NT2/D1 (cell line): ENCODE results near the gene BLCAP.

Source experiments
- DNase-seq: peaks from one replicate; pipeline ENCODE4 v3.0.0-alpha.2; 2011; ENCODE audit warnings: low read depth, low spot score
- H3K27me3 ChIP-seq: 2 replicates; pipeline ENCODE4 v1.6.0; 2011; ENCODE audit warnings: mild to moderate bottlenecking; ENCODE audit not compliant: insufficient read length, insufficient read depth
- H3K36me3 ChIP-seq: 2 replicates; pipeline ENCODE4 v1.6.1; 2011; ENCODE audit warnings: mild to moderate bottlenecking, low read length, mixed read lengths; ENCODE audit not compliant: insufficient read depth, insufficient read length
- H3K4me1 ChIP-seq: 2 replicates; pipeline ENCODE4 v1.5.1; 2011; ENCODE audit not compliant: insufficient read depth, insufficient read length
- H3K4me3 ChIP-seq: 2 replicates; pipeline ENCODE4 v1.5.1; 2011; ENCODE audit warnings: low read depth; ENCODE audit not compliant: insufficient read length
- H3K9ac ChIP-seq: 2 replicates; pipeline ENCODE4 v1.6.0; 2011; ENCODE audit warnings: low read depth; ENCODE audit not compliant: insufficient read length
- H3K9me3 ChIP-seq: 2 replicates; pipeline ENCODE4 v1.5.1; 2011; ENCODE audit warnings: mild to moderate bottlenecking, low read length; ENCODE audit not compliant: insufficient read depth
- SUZ12 ChIP-seq: IDR thresholded peaks from 2 replicates; pipeline ENCODE4 v1.6.1; 2011; ENCODE audit not compliant: insufficient read length, insufficient read depth; ENCODE audit errors: extremely low read depth
- YY1 ChIP-seq: IDR thresholded peaks from 2 replicates; pipeline ENCODE4 v1.6.1; 2011; ENCODE audit not compliant: insufficient read length, insufficient read depth
- ZNF274 ChIP-seq: IDR thresholded peaks from 2 replicates; pipeline ENCODE4 v1.6.1; 2011; ENCODE audit warnings: mild to moderate bottlenecking, low read depth, low read length

The BLCAP gene

DNA sequence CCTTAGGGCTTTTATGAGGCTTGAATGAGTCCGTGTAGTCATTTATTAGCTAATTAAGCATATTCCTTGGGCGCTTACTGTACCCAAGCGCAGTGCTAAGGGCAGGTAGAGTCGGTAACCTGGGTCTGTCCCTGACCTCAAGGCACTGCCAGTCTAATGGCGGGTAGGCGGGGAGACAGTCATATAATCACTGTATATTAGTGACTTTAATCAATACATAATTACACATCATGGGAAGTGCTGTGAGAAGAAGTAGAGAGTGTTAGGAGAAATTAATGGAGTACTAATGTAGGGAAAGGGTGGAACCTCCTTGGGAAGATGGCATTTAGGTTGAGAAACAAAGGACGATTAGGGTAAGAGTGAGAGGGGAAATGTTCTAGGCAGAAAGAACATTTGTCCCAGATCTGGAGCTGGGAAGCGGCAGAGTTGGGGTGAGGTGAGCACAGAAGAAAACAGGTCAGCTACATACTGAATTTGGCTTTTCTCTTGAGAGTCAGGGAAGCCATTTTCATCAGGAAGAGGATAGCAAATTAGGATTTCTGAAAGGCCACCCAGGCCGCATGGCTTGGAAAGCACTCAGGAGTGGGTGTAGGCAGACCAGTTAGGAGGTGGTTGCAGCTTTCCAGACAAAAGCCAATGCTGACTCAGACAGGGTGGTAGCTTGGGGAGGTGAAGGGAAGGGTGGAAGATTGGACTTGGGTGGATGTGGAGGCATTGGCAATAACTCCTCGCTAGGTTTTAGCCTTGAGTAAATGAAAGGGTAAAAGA, 954 bp upstream of the BLCAP start:
- H3K36me3 ChIP-seq, result peaks cover 23% of the 10 kb centered on the region
- peaks cover 17% of the 10 kb centered on the region for H3K4me1 ChIP-seq
- H3K9me3 ChIP-seq, result no peaks in the 10 kb centered on the region
- peak overlapping the region; percentile 95 for H3K4me3 ChIP-seq
- peak overlapping the region; percentile 97 for H3K9ac ChIP-seq
- DNase-seq, result no peak
- no peaks in the 10 kb centered on the region for H3K27me3 ChIP-seq
- TF ChIP-seq YY1 (no peak), ZNF274 (no peak), SUZ12 (no peak)

DNA sequence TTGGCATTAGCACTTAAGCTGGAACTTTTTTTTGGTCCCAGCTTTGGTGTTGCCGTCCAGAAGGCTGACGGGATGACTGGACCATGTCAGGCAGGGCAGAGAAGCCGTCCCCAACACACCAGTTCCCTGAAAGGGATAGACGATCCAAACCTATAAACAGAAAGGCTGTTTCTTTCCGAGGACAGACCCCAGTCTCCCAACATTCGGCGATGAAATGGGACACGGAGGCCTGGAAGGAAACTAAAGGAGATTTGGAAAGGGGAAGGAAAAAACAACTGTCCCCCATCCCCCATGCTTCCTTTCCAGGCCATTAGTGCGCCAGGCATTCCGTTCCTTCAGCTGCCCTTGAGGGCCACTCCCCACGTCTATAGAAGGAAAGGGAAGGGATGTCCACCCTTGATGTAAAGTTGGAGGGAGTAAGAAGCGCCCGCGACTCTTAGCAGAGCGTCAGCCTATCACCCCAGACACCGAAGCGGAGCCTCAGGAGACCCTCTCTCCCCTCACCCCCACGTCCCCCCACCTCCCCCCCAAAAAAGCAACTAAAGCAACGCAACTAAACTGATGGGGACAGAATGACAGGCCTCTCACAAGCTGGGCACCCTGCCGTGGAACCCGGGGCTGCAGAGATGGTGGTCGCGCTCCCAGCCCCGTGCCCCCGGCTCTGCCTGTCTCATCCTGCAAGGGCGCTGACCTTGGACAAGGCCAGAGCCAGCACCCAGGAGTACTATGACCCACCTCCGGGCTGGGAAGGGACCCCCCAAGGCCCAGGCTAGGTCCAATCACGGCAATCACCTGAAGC, 638 bp downstream of the BLCAP start:
- no peak for DNase-seq
- H3K4me1 ChIP-seq, result peaks cover 20% of the 10 kb centered on the region
- peak overlapping the region; percentile 95 for H3K4me3 ChIP-seq
- peak overlapping the region; percentile 97 for H3K9ac ChIP-seq
- TF ChIP-seq SUZ12, result no peak
- no peaks in the 10 kb centered on the region for H3K27me3 ChIP-seq
- H3K36me3 ChIP-seq, result peaks cover 34% of the 10 kb centered on the region
- peaks cover 10% of the 10 kb centered on the region for H3K9me3 ChIP-seq

DNA sequence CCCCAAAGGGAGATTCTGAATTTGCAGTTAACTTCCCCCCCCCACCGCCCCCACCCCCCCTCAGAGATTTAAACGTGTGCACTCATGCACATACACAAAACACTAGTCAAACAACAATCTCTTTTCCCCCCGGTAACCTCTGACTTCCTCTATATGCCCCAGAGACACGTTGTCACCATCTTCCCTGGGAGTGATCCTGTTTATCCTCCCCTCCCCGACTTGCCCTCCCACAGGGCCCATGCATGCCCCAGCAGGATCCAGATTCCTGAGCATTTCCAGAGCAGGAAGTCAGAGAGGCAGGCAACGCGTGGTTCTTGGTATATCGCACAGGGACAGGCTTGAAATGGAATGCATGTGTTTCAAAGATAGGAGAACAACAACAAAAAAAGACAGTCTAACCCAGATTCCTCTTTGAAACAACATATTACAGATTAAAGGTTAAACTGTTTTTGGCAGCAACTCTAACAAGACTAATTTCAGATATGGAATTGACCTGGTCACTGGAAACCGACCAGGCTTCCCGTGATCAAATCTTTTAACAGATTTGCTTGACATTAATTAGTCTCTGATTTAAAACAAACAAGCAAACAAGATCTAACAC, 1.3 kb downstream of the BLCAP start:
- DNase-seq, result peak; percentile 81
- Histone ChIP-seq H3K27me3 (no peaks in the 10 kb centered on the region), H3K4me1 (peaks cover 20% of the 10 kb centered on the region), H3K36me3 (peaks cover 38% of the 10 kb centered on the region), H3K9ac (peak overlapping the region; percentile 97), H3K4me3 (peak overlapping the region; percentile 95), H3K9me3 (peaks cover 17% of the 10 kb centered on the region)
- TF ChIP-seq YY1 (no peak), SUZ12 (no peak), ZNF274 (no peak)

DNA sequence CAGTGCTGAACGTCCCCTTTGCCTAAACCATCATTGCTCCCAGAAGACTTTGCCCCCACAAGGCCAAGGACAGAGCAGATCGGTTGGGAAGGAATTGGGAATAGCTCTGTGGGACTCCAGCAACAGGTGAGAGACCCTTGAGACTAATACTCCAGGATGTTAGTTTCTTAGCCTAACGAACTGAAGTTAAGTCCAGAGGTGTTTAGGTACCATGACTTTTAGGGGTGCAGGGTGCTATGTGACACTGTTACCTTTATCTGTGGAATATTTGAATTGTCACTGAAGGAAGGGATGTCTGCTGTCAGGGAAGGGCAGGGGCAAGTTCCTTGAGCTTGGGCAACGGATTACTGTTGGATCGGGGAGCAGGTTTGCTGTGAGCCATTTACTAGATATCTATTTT, 1.9 kb downstream of the BLCAP start:
- DNase-seq, result no peak
- H3K4me1 ChIP-seq, result peaks cover 20% of the 10 kb centered on the region
- H3K27me3 ChIP-seq, result no peaks in the 10 kb centered on the region
- TF ChIP-seq SUZ12 (no peak), YY1 (no peak), ZNF274 (no peak)
- peaks cover 22% of the 10 kb centered on the region for H3K9me3 ChIP-seq
- peaks cover 43% of the 10 kb centered on the region for H3K36me3 ChIP-seq
- H3K9ac ChIP-seq, result peak overlapping the region; percentile 54
- peak overlapping the region; percentile 95 for H3K4me3 ChIP-seq

DNA sequence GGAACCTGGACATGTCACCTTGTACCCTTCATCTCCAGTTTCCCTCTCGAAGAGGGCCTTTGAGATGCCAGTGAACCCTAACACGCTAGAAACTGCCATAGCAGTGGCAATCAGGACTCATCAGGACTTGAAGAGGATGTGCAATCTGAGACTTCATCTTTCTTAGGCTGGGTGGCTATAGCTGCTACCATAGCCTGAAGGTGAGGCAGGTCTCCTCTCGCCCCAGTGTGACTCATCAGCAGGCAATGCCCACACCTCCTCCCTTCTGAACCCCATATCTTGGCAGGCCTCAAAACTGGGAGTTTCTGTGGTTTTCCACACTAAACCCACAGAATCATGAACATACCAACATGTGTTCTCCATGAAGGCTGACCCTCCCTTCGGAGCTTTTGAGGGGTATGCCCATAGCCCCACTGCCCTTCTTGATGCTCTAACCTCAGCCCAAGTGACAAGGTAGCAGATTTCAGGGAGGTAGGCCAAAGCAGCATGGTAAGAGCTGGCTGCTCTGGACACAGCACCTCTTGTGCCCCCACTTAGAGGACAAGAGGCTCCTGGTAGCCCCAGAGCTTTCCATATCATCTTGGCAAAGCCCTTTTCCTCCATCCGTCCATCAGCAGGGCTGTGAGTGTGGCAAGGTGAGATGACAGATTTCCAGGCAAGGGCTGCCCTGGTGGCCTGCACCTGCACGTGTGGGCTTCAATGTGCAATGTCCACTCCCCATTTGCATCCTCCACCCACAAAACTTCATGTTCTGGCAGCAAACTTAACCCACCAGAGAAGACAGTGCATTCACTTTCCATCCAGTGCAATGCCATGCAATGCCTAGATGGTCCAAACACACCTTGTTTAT, 2.6 kb downstream of the BLCAP start:
- TF ChIP-seq YY1 (no peak), SUZ12 (no peak)
- Histone ChIP-seq H3K9me3 (peaks cover 29% of the 10 kb centered on the region), H3K27me3 (no peaks in the 10 kb centered on the region), H3K36me3 (peaks cover 51% of the 10 kb centered on the region), H3K9ac (no peak overlapping the region), H3K4me1 (peaks cover 23% of the 10 kb centered on the region), H3K4me3 (no peak overlapping the region)
- DNase-seq, result no peak

DNA sequence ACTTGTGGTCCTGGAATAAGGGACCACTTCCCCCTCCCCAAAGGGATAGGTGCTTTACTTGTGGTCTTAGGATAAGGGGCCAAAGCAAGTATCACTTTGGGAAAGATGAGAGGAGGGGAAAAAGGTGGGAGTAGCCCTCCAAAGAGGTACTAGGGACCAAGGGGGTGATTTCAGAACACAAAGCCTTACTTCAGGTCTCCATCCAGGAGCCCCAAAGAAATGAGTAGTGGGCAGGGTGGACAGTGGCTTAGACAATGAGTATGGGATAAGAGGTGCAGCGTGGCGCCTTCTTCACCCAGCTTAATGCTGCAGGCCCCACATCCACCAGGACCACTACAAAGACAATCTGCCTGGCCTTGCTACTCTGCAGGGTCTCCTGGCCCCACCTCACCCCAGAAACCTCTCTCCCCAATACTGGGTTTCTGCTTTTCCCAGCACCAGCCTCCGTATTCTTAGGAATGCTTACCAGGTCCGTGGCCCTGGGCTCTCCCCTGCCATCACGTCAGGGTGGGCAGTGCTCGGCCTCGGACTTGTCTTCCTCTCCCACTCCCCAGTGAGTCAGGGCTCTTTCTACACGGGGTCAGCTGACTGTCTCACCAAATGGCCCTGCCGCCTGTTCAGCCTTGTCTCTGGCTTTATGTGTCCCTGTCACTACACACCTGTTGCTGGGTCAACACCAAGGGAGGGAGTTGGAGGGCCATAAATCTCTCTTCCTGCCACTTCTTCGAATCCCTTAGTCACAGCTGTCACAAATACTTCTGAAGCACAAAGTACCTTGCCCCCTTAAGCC, 3.6 kb downstream of the BLCAP start:
- no peak for DNase-seq
- TF ChIP-seq YY1, result no peak
- TF ChIP-seq ZNF274, result no peak
- TF ChIP-seq SUZ12, result no peak
- Histone ChIP-seq H3K9ac (no peak overlapping the region), H3K27me3 (no peaks in the 10 kb centered on the region), H3K36me3 (peaks cover 60% of the 10 kb centered on the region), H3K4me1 (peaks cover 23% of the 10 kb centered on the region), H3K9me3 (peaks cover 29% of the 10 kb centered on the region), H3K4me3 (no peak overlapping the region)
